ENCODE measurements around the gene TMEM108.

DNA sequence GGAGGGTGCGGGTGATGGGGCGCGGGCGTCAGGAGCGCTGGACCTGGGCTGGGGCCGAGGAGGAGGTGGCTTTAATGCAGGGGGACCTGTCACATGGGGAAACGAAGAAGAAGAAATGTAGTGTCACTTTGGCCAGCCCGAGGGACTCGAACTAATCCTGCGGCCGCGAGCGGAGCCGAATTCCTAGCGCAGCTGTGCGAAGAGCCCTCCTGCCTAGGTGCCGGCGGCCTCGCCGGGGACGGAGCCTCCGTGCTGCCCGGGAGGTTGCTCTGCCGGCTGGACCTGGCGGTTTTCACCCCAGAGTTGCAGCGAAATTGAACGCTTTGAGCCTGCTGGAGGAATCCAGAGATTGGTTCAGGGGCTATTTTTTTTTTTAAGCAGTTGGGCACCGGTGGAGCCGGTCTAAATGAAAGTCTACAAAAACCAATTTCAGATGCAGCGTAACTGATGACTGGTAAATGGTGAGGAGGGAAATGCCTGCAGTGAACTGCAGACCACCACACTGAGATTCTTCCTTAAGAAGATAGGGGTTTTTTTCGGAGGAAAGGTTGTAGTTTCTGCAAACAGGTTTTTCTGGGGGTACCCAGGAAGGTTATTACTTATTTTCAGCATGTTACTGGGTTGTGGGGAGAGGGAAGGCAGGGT lies 662 bp downstream of the TMEM108 start:
- no peak for TF ChIP-seq CTCF (conservative IDR thresholded peaks at IDR 0.05; ENCODE audit: low read length)
- no peak for TF ChIP-seq EZH2phosphoT487 (IDR thresholded peaks at IDR 0.05; ENCODE audit: borderline replicate concordance, low read depth, low read length)
